Left ventricle myocardium inferior (tissue), 1 donor: ENCODE data around the gene OR51G2. TPM values are rescaled to one million over a fixed set of nuclear protein-coding genes. Genes with fewer than 3 reads are reported as not detected.
"Not testable (repeated sequence)": the region's sequence is repeated elsewhere in the genome, so short reads cannot be mapped to it uniquely, and the experiment has no call there.

Experiments
- DNase-seq: peaks from one replicate; pipeline ENCODE4 v3.0.0-alpha.2; 2020
- H3K27ac ChIP-seq: fragments of 200-600 bp; replicated peaks from 2 replicates; pipeline ENCODE4 v1.8.0; 2021
- H3K27me3 ChIP-seq: fragments of 200-600 bp; 2 replicates; pipeline ENCODE4 v1.8.0; 2021; ENCODE audit warnings: low read depth
- H3K36me3 ChIP-seq: fragments of 200-600 bp; 2 replicates; pipeline ENCODE4 v1.8.0; 2021
- H3K4me1 ChIP-seq: fragments of 200-600 bp; 2 replicates; pipeline ENCODE4 v1.8.0; 2021
- H3K4me3 ChIP-seq: fragments of 200-600 bp; 2 replicates; pipeline ENCODE4 v1.8.0; 2021; ENCODE audit warnings: mild to moderate bottlenecking, moderate library complexity
- H3K9me3 ChIP-seq: fragments of 200-600 bp; replicated peaks from 2 replicates; pipeline ENCODE4 v1.8.0; 2021
- intact Hi-C: fragments of 100-400 bp; cut with micrococcal nuclease; formaldehyde crosslinking; loops from one replicate; pipeline ENCODE4 v1.11.0; 2022
- long read RNA-seq: library from polyadenylated mRNA; unstranded; transcript quantifications from one replicate; pipeline ENCODE4 v2.0.0, GENCODE V29; 2021
- total RNA-seq: library from RNA; stranded (reverse); fragmentation: NEBNext Ultra II Directional; extraction: Animal tissue kit (Norgen Biotek cat#: 25700); gene quantifications from one replicate; pipeline ENCODE4 v1.2.1, GENCODE V29; 2021
- TF ChIP-seq, protein P1 (sequence below): fragments of 200-600 bp; IDR thresholded peaks from 2 replicates; pipeline ENCODE4 v1.8.0; 2021; ENCODE audit warnings: antibody characterized with exemption, mild to moderate bottlenecking, borderline replicate concordance
- donor health status: DM: no; HTN: yes; CAD: no; lungs with severe emphysema.

The OR51G2 gene
- not detected for total RNA-seq
- long read RNA-seq = 0 reads

GRCh38 chr11:4919250-4919649 lies at the start of gene OR51G2:
OR51G2 (minus strand) TSS chr11:4919350; CDS start chr11:4915663, 3,687 bp downstream.
- no peak for DNase-seq
- intact Hi-C loops = no loop called here
- no peaks in the 10 kb centered on the region for H3K27me3 ChIP-seq
- H3K4me1 ChIP-seq = no peaks in the 10 kb centered on the region
- no peak within 1 kb of the TSS for H3K27ac ChIP-seq
- no peaks in the 10 kb centered on the region for H3K36me3 ChIP-seq
- H3K9me3 ChIP-seq = no peaks in the 10 kb centered on the region
- TF ChIP-seq, protein P1, sequence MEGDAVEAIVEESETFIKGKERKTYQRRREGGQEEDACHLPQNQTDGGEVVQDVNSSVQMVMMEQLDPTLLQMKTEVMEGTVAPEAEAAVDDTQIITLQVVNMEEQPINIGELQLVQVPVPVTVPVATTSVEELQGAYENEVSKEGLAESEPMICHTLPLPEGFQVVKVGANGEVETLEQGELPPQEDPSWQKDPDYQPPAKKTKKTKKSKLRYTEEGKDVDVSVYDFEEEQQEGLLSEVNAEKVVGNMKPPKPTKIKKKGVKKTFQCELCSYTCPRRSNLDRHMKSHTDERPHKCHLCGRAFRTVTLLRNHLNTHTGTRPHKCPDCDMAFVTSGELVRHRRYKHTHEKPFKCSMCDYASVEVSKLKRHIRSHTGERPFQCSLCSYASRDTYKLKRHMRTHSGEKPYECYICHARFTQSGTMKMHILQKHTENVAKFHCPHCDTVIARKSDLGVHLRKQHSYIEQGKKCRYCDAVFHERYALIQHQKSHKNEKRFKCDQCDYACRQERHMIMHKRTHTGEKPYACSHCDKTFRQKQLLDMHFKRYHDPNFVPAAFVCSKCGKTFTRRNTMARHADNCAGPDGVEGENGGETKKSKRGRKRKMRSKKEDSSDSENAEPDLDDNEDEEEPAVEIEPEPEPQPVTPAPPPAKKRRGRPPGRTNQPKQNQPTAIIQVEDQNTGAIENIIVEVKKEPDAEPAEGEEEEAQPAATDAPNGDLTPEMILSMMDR = no peak
- H3K4me3 ChIP-seq = no peak within 1 kb of the TSS

GRCh38 chr11:4962816-4963215 lies 43.7 kb upstream of the OR51G2 start:
- intact Hi-C loops = no loop called here
- peaks cover 15% of the 10 kb centered on the region for H3K9me3 ChIP-seq

GRCh38 chr11:4960877-4961276 lies 41.7 kb upstream of the OR51G2 start:
- intact Hi-C loops = no loop called here
- no peak for DNase-seq
- no peak overlapping the region for H3K4me3 ChIP-seq
- H3K9me3 ChIP-seq = peaks cover 15% of the 10 kb centered on the region
- H3K4me1 ChIP-seq = no peaks in the 10 kb centered on the region
- H3K36me3 ChIP-seq = no peaks in the 10 kb centered on the region
- TF ChIP-seq, protein P1 = no peak
- H3K27ac ChIP-seq = no peak overlapping the region
- peaks cover 4% of the 10 kb centered on the region for H3K27me3 ChIP-seq

More at GRCh38 chr11:4962816-4963215, 43.7 kb upstream of the OR51G2 start:
- H3K27ac ChIP-seq = no peak overlapping the region
- H3K4me3 ChIP-seq = no peak overlapping the region
- DNase-seq = no peak
- TF ChIP-seq, protein P1 = no peak
- peaks cover 4% of the 10 kb centered on the region for H3K27me3 ChIP-seq
- H3K4me1 ChIP-seq = no peaks in the 10 kb centered on the region
- H3K36me3 ChIP-seq = no peaks in the 10 kb centered on the region

DNA sequence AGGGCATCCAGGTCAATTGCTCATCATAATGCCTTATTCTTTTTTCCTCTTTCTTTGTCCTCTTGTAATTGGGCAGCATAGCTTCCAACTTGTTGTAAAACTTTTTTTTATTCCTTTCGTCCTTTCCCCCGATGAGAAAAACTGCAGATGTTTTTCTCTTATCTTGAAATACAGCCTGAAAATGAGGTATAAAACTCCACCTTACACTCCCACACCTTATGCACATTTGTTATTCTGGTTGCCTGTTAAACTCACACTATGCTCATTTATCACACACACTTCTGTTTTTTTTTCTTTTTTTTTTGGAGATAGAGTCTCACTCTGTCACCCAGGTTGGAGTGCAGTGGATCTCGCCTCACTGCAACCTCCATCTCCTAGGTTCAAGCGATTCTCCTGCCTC lies 38.2 kb upstream of the OR51G2 start:
- TF ChIP-seq, protein P1 = no peak
- peaks cover 4% of the 10 kb centered on the region for H3K27me3 ChIP-seq
- no peak for DNase-seq
- no peaks in the 10 kb centered on the region for H3K36me3 ChIP-seq
- no peaks in the 10 kb centered on the region for H3K9me3 ChIP-seq
- intact Hi-C loops = no loop called here
- H3K4me1 ChIP-seq = no peaks in the 10 kb centered on the region
- H3K4me3 ChIP-seq = no peak overlapping the region
- H3K27ac ChIP-seq = no peak overlapping the region

GRCh38 chr11:4955613-4956012 lies 36.5 kb upstream of the OR51G2 start, which contains the start of gene OR51A2:
OR51A2 (minus strand) TSS chr11:4955713; CDS start chr11:4955713, 0 bp downstream.
- H3K4me3 ChIP-seq, H3K36me3 ChIP-seq, H3K4me1 ChIP-seq, H3K9me3 ChIP-seq, H3K27ac ChIP-seq, DNase-seq, H3K27me3 ChIP-seq, intact Hi-C loops: not testable (repeated sequence)

GRCh38 chr11:4947505-4947904 lies 28.4 kb upstream of the OR51G2 start, which contains the start of gene OR51A4:
OR51A4 (minus strand) TSS chr11:4947605; CDS start chr11:4947100, 505 bp downstream.
- H3K27ac ChIP-seq = no peak within 1 kb of the TSS
- intact Hi-C loops = no loop called here
- TF ChIP-seq, protein P1 = no peak

More at GRCh38 chr11:4947505-4947904, 28.4 kb upstream of the OR51G2 start, which contains the start of gene OR51A4:
- Histone ChIP-seq H3K4me1 (no peaks in the 10 kb centered on the region), H3K4me3 (no peak within 1 kb of the TSS), H3K9me3 (no peaks in the 10 kb centered on the region), H3K27me3 (no peaks in the 10 kb centered on the region), H3K36me3 (no peaks in the 10 kb centered on the region)
- DNase-seq = no peak
